ENCODE results near the gene MARK4. TPM values are rescaled to one million over a fixed set of nuclear protein-coding genes. Genes with fewer than 3 reads are reported as not detected.

The MARK4 gene
- total RNA-seq, 2 experiments from 2014 or later = 12.6 to 14.9 TPM

DNA sequence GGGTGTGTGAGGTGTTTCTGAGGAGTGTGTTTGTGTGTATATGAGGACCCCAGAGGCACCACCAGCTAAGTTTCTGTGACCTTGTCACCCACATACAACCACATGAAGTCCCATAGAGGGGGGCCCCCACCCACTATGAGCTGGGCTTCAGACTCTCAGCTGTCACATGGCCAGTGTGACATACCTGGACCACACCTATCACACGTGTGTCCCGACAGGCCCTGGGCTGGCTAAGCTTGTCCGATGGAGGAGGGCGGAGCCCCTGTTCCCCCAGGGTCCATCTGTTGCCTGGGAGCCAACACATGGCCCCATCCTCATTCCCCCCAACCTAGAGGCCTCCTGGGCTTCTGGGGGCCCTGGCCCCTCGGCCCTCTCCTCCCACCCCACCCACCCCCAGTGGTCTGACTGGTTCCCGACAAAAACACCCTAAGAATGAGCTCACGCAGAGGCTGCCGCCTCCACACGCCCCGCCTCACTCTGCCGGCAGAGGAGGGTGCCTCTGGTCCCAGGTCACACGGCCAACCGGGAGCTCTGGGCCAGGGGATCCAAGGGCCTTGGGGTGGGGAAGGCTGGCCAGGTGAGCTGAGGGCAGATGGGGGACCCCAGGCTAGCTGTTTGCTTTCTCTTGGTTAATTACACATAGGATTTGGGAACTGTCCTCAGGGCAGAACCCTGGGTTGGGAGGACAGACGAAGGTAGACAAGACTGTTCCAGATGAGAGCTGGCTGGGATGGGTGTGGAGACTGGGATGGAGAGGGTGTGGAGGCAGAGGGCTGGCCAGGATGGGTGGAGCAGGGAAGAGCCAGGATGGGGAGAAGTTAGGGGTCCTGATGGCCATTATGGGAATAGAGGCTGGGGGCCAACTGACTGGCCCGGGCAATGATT lies 93.8 kb downstream of the MARK4 start:
- H3K9me3 Mint-ChIP-seq = no peaks in the 10 kb centered on the region
- peaks cover 29% of the 10 kb centered on the region for H3K27me3 Mint-ChIP-seq
- peaks cover 2% of the 10 kb centered on the region for H3K4me1 Mint-ChIP-seq
- no peaks in the 10 kb centered on the region for H3K36me3 Mint-ChIP-seq
- no peak overlapping the region for H3K4me3 Mint-ChIP-seq
- no peak for DNase-seq
- H3K27ac Mint-ChIP-seq = no peak overlapping the region

DNA sequence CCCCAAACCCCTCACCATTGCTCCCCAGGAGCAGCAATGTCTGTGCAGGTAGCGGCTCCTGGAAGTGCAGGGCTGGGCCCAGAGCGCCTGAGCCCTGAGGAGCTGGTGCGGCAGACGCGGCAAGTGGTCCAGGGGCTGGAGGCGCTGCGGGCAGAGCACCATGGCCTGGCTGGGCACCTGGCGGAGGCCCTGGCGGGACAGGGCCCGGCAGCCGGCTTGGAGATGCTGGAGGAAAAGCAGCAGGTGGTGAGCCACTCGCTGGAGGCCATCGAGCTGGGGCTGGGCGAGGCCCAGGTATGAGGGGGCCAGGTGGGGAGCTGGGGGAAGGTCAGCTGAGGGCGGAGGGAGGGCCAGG lies 94.4 kb downstream of the MARK4 start:
- H3K4me3 Mint-ChIP-seq = no peak overlapping the region
- no peaks in the 10 kb centered on the region for H3K4me1 Mint-ChIP-seq
- DNase-seq = no peak
- H3K9me3 Mint-ChIP-seq = no peaks in the 10 kb centered on the region
- H3K36me3 Mint-ChIP-seq = no peaks in the 10 kb centered on the region
- H3K27ac Mint-ChIP-seq = no peak overlapping the region
- H3K27me3 Mint-ChIP-seq = peaks cover 24% of the 10 kb centered on the region

DNA sequence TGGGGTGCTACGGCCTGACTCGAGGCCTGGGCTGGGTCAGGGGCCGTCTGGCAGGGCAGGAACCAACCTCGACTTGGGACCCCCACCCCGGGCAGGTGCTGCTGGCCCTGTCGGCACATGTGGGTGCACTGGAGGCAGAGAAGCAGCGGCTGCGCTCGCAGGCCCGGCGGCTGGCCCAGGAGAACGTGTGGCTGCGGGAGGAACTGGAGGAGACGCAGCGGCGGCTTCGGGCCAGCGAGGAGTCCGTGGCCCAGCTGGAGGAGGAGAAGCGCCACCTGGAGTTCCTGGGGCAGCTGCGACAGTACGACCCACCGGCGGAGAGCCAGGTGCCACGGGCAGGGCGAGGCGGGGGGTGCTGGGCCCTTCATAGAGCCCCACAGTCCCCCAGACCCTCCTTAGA lies 95.4 kb downstream of the MARK4 start:
- no peak overlapping the region for H3K27ac Mint-ChIP-seq
- no peak for DNase-seq

GRCh38 chr19:45347570-45348366 lies 96.7 kb downstream of the MARK4 start:
- H3K9me3 Mint-ChIP-seq = no peaks in the 10 kb centered on the region
- no peak overlapping the region for H3K27ac Mint-ChIP-seq
- H3K36me3 Mint-ChIP-seq = peaks cover 1% of the 10 kb centered on the region
- no peak for DNase-seq
- no peaks in the 10 kb centered on the region for H3K4me1 Mint-ChIP-seq
- no peak overlapping the region for H3K4me3 Mint-ChIP-seq
- H3K27me3 Mint-ChIP-seq = peaks cover 24% of the 10 kb centered on the region

More for the DNA sequence above, 95.4 kb downstream of the MARK4 start:
- peaks cover 1% of the 10 kb centered on the region for H3K36me3 Mint-ChIP-seq
- no peak overlapping the region for H3K4me3 Mint-ChIP-seq
- peaks cover 24% of the 10 kb centered on the region for H3K27me3 Mint-ChIP-seq
- no peaks in the 10 kb centered on the region for H3K9me3 Mint-ChIP-seq
- H3K4me1 Mint-ChIP-seq = no peaks in the 10 kb centered on the region

- Mint-ChIP-seq H3K9me3 (no peaks in the 10 kb centered on the region), H3K36me3 (peaks cover 1% of the 10 kb centered on the region), H3K4me1 (no peaks in the 10 kb centered on the region), H3K4me3 (no peak overlapping the region), H3K27ac (no peak overlapping the region), H3K27me3 (peaks cover 22% of the 10 kb centered on the region)
- no peak for DNase-seq
Observed at GRCh38 chr19:45348367-45349125, 97.5 kb downstream of the MARK4 start.

GRCh38 chr19:45349126-45349415 lies 98.0 kb downstream of the MARK4 start:
- Mint-ChIP-seq H3K9me3 (no peaks in the 10 kb centered on the region), H3K27me3 (peaks cover 19% of the 10 kb centered on the region), H3K4me1 (no peaks in the 10 kb centered on the region), H3K27ac (no peak overlapping the region), H3K36me3 (peaks cover 1% of the 10 kb centered on the region), H3K4me3 (no peak overlapping the region)
- DNase-seq = no peak

- Mint-ChIP-seq H3K4me3 (no peak overlapping the region), H3K4me1 (no peaks in the 10 kb centered on the region), H3K36me3 (peaks cover 1% of the 10 kb centered on the region), H3K27me3 (peaks cover 19% of the 10 kb centered on the region), H3K9me3 (no peaks in the 10 kb centered on the region), H3K27ac (no peak overlapping the region)
- DNase-seq = no peak
Observed at GRCh38 chr19:45349430-45349941, 98.4 kb downstream of the MARK4 start.

DNA sequence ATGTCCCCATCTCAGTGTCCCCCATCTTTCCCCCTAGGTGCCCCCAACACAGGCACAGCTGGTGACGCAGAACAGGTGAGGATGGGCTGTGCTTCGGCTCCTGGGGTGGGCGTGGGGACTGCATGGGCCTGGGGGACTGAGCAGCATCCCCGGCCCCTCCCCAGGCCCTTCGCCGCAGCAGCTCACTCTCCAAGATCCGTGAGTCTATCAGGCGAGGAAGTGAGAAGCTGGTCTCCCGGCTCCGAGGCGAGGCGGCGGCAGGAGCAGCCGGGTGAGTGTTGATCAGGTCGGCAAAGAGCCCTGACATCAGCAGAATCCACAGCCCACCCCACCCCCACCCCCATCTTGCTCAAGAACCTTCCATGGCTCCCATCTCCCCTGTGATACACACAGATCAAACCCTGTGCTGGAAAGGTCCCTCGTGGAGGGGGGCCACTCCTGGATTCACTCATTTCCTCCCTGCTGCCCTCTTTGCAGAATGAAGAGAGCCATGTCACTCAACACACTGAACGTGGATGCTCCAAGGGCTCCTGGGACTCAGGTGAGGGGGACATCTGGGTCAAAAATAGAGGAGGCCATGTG lies 99.5 kb downstream of the MARK4 start:
- no peaks in the 10 kb centered on the region for H3K9me3 Mint-ChIP-seq
- peaks cover 6% of the 10 kb centered on the region for H3K36me3 Mint-ChIP-seq
- DNase-seq = no peak
- no peak overlapping the region for H3K27ac Mint-ChIP-seq
- no peak overlapping the region for H3K4me3 Mint-ChIP-seq
- no peaks in the 10 kb centered on the region for H3K4me1 Mint-ChIP-seq
- H3K27me3 Mint-ChIP-seq = peaks cover 14% of the 10 kb centered on the region

DNA sequence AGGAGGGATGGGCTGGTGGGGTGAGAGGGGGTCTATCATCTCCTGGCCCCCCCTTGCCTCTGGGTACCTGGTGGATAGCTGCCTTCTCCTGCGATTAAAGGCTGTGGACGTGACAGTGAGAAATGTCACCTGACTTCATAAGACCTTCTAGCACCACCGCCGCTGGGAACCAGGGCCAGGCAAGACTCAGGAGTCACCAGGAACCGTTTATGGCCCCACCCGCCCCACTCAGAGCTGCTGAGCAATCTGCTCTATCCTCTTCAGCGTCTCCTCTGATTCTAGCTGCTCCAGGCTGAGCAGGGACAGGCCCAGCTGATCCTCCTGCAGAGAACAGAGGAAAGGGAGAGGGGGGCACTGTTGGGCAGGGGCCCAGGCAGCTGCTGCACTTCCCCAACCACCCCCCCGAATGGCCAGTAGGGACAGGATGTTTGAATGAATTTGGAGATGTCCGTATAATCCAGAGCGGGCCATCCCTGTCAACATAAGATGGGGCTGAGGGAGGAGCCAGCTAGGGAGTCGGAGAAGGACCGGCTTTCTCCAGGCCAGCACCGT lies 100.4 kb downstream of the MARK4 start:
- no peak for DNase-seq
- H3K36me3 Mint-ChIP-seq = peaks cover 11% of the 10 kb centered on the region
- no peaks in the 10 kb centered on the region for H3K9me3 Mint-ChIP-seq
- H3K4me1 Mint-ChIP-seq = no peaks in the 10 kb centered on the region
- H3K4me3 Mint-ChIP-seq = no peak overlapping the region
- no peak overlapping the region for H3K27ac Mint-ChIP-seq
- peaks cover 5% of the 10 kb centered on the region for H3K27me3 Mint-ChIP-seq

DNA sequence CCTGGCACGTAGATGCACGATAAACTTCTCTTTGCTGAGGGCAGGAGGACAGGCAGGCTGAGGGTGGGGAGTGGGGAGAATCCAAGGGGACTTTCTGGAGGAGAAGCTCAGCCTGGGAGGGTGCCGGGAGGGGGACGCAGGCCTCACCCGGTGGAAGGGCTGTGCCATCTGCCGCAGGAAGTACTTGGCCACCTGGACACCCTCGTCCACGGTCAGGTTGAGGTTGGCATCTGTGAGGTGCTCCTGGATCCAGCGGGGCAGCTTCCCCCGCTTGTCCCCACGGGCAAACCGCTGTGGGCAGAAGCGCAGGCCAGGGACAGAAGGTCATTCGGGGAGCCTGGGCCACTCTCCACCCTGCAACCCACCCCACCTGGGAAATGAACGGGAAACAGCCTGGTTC lies 101.0 kb downstream of the MARK4 start:
- Mint-ChIP-seq H3K27ac (no peak overlapping the region), H3K4me3 (no peak overlapping the region), H3K27me3 (no peaks in the 10 kb centered on the region), H3K4me1 (no peaks in the 10 kb centered on the region), H3K36me3 (peaks cover 15% of the 10 kb centered on the region), H3K9me3 (no peaks in the 10 kb centered on the region)
- no peak for DNase-seq

GRCh38 chr19:45352471-45352870 lies 101.4 kb downstream of the MARK4 start:
- Mint-ChIP-seq H3K27me3 (no peaks in the 10 kb centered on the region), H3K4me3 (no peak overlapping the region), H3K4me1 (no peaks in the 10 kb centered on the region), H3K27ac (no peak overlapping the region), H3K9me3 (no peaks in the 10 kb centered on the region), H3K36me3 (peaks cover 15% of the 10 kb centered on the region)
- DNase-seq = no peak

GRCh38 chr19:45352914-45353796 lies 102.1 kb downstream of the MARK4 start:
- peak; percentile 10 for DNase-seq
- Mint-ChIP-seq H3K27ac (no peak overlapping the region), H3K4me1 (no peaks in the 10 kb centered on the region), H3K4me3 (no peak overlapping the region), H3K27me3 (no peaks in the 10 kb centered on the region), H3K36me3 (peaks cover 15% of the 10 kb centered on the region), H3K9me3 (no peaks in the 10 kb centered on the region)

DNA sequence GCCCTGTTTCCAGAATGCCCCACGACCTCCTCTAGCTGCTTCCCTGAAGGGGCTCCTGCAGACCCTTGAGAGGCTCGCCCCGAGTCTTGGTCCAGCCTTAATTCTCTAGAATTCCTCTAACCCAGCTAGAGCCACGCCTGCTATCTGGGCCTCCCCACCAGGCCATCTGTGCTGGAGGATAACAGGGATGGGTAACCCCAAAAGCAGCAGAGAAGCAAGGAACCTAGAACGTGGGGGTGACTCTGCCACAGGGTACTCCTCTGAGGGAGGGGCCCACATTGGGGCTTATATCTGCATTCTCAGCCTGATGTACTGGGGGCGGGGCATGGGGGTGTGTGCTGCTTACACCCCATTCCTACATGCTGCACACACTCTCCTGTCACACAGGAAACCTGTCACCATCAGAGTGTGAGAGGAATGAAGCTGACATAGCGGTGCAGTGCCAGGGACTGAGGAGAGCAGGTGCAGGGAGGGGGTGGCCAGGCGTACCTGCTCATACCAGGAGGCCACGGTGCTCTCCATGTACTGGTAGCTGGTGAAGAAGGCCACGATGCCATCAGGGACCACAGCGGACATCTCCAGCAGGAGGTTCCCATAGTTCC lies 103.3 kb downstream of the MARK4 start:
- Mint-ChIP-seq H3K27ac (no peak overlapping the region), H3K4me1 (no peaks in the 10 kb centered on the region), H3K4me3 (no peak overlapping the region), H3K27me3 (no peaks in the 10 kb centered on the region), H3K36me3 (peaks cover 15% of the 10 kb centered on the region), H3K9me3 (no peaks in the 10 kb centered on the region)
- no peak for DNase-seq

Data from activated naive CD8-positive, alpha-beta T cell treated with anti-CD3 and anti-CD28 coated beads for 36 hours (primary cell).